ENCODE results near the gene COQ7.

The COQ7 gene
- total RNA-seq = 13.8 to 23.9 (median 19.4) reads per million in 3 experiments

DNA sequence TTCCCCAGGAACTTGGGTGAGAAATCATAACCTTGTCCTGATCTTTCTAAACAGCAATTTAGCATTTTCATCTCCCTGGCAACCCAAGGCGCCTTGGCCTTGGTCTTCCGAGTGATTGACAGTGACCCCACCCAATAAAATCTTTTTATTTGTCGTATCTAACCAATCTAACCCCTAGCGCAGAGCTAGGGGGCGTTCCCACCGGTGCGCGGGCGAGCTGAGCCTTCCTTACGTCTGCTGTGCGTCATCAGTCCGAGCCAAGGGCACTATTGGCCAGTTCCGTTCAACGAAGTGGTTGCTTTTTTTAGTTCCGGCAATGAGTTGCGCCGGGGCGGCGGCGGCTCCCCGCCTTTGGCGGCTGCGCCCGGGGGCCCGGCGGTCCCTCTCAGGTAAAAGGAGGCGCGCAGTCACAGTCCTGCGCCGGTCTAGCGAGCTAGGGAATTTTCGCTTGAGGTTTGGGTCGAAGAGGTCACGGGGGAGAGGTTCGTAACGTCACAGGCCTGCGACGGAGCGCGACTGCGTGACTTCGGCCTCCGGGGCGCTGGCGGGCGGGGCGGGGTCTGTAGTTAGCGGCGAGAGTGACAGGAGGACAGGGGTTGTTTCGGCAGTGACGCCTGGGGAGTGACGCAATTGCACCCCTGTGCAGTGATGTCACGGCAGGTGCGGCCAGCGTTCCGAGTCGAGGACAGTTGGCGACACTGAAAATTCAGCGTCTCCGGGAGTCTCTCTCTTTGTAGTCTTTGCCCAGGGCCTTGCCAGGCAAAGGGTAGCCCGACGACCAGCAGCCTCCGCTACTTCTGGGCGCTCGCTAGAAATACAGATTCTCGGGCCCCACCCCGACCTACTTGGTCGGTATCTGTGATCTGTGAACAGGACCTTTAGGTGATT is at the start of gene COQ7:
COQ7 (plus strand) TSS at position 266 of the 888 bp plus-strand sequence; CDS start at position 317, 51 bp downstream.
- DNase-seq = peak; percentile 99

DNA sequence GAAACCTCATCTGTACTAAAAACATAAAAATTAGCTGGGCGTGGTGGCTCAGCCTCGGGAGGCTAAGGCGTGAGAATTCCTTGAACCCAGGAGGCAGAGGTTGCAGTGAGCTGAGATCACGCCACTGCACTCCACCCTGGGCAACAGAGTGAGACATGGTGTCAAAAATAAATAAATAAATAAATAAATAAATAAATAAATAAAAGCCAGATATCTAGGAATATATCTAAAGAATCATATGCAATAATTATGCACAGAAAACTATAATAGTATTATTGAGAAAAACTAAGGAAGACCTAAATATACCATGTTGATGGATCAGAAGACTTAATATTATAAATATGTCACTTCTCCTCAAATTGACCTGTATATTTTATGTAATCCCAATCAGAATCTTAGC is 46.7 kb upstream of the COQ7 start:
- no peak for DNase-seq

DNA sequence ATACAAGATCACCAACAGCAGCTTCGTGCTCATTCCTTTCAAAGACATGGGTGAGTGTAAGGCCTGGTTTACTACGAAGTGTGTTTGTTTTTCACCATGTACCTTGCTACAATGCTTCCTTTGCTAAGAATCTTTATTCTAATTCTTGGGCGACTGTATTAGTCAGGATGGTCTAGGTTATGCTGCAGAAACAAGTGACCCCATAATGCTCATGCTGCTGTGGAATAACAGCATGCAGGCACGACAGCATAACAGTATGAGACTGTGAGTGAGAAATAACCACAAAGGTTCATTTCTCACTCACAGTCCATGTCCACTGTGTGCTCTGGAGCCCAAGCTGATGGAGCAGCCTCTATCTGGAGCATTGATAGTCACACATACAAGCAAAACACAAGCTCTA is 45.7 kb upstream of the COQ7 start:
- no peak for DNase-seq

DNA sequence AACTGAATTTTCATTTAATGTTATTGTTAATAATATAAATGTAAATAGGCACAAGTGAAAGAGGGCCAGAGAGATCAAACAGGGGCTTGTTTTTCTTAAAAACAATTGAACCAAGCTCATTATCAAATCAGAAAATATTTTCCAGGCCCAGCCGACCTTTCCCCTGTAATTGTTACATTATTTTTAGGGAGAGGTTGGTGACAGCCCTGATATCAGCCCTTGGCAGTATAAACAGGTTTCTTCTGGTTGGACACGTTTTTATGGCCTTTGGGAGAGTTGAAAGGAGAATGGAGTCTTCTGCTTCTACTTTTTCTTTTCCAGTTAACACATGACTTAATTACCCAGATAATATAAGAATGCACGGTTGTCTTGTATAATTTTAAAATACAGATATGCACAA is 40.0 kb upstream of the COQ7 start:
- DNase-seq = no peak

DNA sequence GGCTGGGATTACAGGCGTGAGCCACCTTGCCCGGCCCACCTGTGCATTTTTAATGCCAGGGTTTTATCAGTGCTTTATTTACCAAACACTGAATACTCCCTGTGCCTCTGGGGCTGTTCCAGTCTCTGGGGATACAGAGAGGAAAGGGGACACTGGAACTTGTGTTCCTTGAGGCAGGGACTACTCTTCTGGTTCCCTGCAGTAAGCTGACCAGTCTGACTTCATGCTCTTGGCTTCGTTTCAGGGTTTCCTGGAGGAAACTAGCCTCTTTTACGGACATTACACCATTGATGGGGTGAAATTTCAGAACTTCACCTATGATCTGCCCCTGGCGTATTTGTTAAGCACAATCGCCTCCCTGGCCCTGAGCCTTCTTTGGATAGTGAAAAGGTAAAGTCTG is 37.4 kb upstream of the COQ7 start:
- DNase-seq = no peak

DNA sequence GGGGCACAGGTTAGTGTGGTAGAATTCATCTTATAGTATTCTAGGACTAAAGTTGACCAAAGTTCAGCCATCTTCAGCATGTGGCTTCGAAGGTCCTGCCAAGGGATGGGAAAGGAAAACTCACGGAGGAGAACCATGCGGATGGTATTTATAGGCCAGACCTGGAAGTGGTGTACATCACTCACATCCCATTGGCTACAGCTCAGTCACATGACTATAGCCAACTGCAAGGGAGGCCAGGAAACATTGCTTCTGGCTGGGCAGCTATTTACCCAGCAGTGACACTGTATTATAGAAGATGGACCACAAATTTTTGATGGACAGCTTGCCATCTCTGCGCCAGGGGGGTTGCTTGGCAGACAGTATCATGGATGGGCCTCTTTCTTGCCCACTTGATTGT is 35.7 kb upstream of the COQ7 start:
- DNase-seq = no peak

DNA sequence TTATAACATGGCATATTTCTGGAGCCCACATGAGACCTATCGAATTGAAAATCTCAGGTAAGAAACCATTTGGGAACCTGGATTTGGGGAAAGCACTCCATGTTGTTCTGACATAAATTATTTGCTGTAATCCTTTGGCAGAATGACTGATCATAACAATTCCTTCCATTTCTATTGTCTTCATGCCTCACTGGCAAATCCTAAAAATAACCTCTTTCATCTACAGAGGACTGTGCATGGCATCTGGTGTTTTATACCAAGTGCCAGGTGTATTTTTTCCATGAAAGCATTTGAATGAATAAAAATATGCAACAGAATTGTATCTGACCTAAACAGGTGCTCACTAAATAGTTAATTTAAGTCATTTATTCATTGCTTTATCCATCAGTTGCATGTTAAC is 33.7 kb upstream of the COQ7 start:
- no peak for DNase-seq

DNA sequence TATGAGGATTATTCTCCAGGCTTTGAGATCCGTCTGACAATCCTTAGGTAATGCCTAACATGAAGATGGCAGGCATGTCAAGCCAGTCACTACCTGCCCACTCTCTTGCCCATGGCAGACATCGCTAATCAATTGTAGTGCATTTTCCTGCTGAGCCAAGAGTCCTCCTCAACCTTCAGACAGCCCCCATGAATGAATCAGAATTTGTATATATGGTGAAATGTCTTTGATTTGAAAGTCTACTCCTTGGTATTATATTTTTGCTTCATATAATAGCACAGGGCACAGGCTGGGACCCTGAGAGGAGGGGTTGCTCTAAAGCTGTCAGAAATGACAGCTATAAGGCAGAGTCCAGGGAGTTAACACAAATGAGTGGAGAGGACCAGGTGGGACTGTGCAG is 27.0 kb upstream of the COQ7 start:
- no peak for DNase-seq

DNA sequence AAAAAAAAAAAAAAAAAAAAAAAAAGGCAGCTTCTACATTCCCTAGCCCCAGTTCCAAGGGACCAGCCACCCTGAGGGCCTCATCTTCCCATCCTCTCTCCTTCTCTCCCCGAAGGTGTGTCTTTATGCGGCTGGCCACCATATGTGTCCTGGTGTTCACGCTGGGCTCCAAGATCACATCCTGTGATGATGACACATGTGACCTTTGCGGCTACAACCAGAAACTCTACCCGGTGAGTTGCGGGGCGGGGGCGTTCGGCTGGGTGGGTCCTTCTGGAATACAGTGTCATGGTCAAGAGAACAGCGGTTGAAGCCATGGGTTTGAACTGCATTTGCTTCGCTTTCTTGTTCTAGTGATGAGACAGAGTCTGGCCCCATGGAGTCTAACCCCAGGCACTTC is 22.6 kb upstream of the COQ7 start:
- DNase-seq = no peak

DNA sequence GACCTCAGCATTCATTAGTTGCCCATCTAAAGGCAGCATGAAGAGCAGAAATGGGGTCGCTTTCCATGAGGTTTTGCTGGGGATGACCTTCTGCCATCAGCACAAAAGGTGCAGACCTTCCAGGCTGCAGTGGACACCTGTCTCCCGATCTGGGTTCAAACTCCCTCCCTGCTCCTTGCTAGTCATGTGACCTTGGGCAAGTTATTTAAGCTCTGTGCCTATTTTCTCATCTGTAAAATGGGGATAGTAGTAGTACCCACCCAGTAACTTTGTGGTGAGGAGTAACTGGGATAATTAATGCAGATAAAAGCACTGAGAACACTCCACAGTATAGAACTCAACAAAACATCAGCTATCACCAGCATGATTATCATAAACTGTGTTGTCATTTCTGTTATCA is 21.4 kb upstream of the COQ7 start:
- no peak for DNase-seq

DNA sequence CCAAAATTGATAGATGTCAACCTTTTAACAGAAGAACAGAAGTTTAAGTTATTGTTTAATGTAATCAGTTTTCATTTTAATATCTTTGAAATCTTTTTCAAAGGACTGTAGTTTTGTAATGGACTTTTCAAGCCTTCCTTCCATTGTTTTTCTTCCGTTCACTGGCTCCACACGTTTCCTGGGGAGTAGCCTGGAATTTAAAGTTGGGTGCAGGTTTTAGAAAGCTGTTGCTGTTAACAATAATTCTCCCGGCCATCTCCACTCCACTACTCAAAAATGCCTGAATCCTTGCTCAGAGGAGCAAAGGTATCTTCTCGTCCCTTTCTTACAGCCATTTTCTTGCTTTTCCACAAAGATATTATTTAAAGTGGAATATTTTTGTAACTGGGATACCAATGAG is 4.7 kb upstream of the COQ7 start:
- DNase-seq = no peak

DNA sequence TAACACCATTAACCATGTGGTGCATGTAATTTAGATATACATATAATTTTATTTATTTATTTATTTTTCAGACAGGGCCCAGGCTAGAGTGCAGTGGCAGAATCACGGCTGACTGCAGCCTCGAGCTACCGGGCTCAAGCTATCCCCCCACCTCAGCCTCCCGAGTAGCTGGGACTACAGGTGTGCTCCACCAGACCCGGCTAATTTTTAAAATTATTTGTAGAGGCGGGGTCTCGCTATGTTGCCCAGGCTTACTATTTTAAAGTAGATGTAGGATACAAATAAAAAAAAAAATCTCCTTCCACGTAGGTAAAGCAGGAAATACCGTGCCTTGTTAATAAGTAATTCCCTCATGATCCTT is 446 bp upstream of the COQ7 start:
- no peak for DNase-seq

DNA sequence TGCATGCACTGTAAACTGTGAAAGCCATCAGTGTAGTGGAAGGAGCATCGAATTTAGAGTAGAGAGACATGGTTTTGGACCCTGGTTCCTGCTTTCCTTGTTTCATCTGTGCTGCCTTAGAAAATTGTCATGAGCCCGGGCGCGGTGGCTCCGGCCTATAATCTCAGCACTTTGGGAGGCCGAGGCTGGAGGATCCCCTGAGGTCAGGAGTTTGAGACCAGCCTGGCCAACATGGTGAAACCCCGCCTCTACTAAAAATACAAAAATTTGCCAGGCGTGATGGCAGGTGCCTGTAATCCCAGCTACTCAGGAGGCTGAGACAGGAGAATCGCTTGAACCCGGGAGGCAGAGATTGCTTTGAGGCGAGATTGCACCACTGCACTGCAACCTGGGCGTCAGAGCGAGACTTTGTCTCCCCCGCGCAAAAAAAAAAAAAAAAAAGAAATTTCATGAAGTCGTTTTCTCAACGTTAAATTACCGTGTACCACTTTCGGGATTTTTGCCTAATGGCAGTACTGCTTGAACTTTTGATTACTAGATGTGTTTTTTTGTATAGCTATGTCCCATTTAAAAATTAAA is 912 bp downstream of the COQ7 start:
- no peak for DNase-seq

DNA sequence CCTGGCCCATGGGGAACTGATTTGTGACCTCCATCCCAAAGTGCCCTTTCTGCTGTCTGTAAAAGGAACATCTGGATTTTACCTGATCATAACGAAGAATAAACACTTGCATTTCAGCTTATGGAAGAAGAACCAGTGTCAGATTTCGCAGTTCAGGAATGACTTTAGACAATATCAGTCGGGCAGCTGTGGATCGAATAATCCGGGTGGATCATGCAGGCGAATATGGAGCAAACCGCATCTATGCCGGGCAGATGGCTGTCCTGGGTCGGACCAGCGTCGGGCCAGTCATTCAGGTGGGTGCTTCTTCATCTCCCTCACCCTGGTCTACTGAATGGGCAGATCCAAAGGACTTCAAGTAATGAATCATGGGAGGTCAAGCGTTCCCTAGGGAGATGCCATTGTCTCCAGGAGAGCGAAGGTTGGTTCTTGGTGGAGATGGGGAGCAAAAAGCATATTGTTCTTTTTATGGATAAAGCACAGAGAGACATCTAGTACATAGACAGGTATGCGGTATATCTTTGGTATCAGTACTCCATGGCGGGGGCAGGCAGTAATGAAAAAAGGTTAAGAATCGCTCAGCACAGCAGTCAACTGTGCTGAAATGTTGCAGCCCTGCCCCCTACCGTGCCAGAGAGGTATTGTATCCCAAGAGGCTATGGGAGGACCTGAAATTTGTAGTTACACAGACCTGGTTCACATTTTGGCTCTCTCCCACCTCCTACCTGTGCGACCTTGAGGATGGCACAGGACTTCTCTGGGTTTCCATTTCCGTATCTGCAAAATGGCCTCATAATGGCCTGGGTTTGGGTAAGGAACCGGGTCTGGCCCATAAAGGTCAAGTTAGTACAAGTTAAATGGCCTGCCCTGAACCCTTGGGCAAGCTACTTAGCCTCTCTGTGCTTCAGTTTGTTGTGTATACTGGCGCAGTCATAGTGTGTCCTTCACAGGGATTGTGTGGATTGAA is 4.7 kb downstream of the COQ7 start:
- peak; percentile 26 for DNase-seq

DNA sequence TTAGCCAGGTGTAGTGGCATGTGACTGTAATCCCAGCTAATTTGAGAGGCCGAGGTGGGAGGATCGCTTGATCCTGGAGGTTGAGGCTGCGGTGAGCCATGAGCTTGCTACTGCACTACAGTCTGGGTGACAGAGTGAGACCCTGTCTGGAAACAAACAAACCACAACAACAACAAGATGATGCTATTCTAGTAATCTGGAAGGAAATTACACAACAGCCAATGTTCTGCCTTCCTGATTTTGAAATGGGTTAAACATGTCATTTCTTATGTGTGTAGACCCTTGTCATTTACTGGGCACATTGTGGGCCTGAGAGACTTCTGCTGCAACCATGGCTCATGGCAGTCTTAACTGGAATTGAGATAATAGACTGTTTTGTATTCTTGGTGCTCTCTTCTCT is 5.9 kb downstream of the COQ7 start:
- DNase-seq = no peak

DNA sequence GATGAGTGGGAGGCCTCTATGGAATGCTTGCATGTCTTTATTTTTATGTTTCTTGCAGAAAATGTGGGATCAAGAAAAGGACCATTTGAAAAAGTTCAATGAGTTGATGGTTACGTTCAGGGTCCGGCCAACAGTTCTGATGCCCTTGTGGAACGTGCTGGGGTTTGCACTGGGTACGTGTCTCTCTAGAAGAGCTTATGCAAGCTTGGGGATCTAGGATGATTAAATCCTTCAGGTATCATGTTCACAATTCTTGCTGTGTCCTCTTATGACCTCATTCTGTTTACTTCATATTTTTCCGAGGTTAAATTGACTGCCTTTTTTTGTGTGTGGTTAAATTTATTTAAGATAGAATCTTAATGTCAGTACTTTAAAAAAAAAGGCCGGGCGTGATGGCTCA is 6.4 kb downstream of the COQ7 start:
- DNase-seq = no peak

DNA sequence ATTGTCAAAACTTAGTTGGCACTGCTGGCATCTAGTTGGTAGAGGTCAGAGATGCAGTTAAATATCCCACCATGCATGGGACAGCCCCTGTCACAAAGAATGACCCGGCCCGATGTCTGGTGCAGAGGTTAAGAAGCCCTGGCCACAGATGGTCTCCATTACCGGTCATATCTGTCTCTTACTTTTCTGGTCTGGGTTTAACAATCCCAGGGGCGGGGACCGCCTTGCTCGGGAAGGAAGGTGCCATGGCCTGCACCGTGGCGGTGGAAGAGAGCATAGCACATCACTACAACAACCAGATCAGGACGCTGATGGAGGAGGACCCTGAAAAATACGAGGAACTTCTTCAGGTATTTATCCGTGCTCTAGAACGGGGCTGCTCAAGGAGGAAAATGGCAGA is 8.1 kb downstream of the COQ7 start:
- no peak for DNase-seq

DNA sequence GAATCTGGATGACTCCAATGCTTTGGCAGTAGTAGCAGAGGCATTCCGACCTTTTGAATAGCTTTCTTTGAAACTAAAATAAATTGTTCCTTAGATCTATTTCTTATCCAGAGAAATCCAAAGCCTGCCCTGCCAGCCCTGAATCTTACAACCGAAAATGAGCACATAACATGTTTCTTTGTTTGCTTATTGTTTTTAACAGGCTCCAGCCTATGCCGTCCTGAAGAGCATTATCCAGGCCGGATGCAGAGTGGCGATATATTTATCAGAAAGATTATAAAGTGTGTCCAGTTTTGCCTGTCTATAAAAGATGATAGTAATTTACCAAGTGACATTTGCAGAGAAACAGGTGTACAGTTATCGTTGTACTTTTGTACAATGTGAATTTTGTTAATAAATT is 10.5 kb downstream of the COQ7 start:
- no peak for DNase-seq

DNA sequence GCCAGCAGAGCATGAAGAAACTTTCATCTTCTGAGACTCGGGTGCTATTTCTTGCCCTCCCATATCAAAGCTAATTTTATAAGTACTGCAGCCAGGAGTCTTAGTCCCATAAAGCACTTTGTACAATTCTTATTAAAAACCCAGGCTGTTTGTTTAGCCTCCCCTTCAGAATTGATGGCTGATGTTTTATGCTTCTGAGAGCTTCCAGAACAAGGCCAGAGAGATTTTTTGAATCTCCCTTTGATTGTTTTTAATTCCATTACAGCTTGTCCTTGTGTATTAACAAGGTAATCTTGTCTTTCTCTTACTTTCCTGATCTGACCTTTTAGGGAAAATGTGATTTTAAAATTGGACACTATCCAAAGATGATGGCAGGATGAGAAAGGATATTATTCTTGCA is 16.3 kb downstream of the COQ7 start:
- DNase-seq = no peak

DNA sequence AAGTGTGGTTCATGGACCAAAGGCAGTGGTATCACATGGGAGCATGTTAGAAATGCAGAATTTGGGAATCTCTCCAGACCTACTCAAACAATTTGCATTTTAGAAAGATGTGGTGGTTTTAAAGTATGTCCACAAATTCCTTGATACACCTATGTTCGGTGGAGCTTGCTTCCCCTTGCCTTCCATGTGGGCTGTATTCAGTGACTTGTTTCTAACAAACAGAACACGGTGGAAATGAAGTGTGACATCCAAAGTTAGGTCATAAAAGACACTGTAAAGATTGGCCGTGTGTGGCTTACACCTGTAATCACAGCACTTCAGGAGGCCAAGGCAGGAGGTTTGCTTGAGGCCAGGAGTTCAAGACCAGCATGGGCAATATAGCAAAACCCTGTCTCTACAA is 16.7 kb downstream of the COQ7 start:
- no peak for DNase-seq

DNA sequence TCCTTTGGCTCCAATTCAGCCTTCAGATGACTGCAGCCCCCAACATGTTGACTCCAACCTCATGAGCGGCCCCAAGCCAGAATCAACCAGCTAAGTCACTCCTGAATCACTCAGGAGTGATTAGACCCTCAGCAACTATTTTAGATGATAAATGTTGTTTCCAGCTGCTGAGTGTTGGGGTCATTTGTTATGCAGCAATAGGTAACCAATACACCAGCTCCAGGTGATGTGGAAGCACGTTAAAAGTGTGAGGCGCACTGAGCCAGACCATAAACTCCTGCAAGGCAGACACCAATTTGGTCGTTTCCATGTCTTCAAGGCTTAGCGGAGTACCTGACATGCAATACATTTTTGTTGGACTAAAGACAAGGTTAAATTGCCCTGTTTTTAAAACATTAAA is 17.5 kb downstream of the COQ7 start:
- DNase-seq = no peak

DNA sequence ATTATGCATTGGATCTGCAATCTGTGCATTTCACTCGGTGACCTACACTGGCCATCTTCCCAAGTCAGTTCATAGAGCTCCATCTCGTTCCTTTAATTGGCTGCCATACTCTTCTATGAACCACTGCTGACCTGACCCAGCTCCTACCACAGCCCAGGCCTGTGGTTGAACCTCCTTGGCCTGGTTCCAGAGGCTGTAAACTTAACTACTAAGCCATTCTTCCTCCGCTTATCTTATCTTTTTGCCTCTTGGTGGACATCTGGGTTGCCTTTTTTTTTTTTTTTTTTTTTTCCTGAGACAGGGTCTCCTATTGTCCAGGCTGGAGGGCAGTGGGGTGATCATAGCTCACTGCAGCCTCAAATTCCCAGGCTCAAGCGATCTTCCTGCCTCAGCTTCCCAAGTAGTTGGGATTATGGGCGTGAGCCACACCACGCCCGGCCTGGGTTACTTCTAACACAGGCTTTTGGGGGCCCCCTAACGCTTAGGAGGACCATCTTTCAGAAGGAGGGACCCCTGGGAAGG is 18.3 kb downstream of the COQ7 start:
- no peak for DNase-seq
